Measurements from ENCODE around the gene ARHGAP32. TPM values are rescaled to one million over a fixed set of nuclear protein-coding genes. Genes with fewer than 3 reads are reported as not detected.

ARHGAP32 gene
- total RNA-seq, 2 experiments from 2014 or later: not detected

DNA sequence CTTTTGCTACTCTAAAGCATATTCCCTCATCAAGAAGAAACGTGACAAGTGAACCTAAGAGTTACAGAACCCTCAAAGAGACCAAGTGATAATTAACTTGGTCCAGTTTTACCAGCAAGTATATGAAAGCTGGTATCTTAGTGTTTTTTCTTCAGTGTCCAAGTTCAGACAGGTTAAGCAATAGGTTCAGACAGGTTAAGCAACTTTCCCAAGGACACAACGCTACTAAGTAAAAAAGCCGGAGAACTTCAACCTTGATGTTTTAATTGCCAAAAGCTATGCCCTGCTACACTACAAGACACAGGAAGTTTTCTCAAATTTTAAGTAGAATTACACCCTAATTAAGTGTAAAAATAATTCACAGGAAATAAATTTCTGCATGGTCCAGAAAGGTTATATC lies 30.0 kb upstream of the ARHGAP32 start:
- TF ChIP-seq EZH2phosphoT487 (IDR thresholded peaks at IDR 0.05; ENCODE audit: borderline replicate concordance, low read depth, low read length) (no peak), CTCF (conservative IDR thresholded peaks at IDR 0.05; ENCODE audit: low read length) (no peak)
- Histone ChIP-seq H3K36me3 (ENCODE audit: insufficient read depth, low read length) (no peaks in the 10 kb centered on the region), H3K9me3 (ENCODE audit: low read length) (peaks cover 6% of the 10 kb centered on the region; the same call in 1 of the 2 replicates), H4K20me1 (ENCODE audit: insufficient read depth, low read length) (no peaks in the 10 kb centered on the region), H3K4me3 (ENCODE audit: low read depth, low read length, poor library complexity, severe bottlenecking) (no peak overlapping the region), H3K9me2 (ENCODE audit: insufficient read depth, low read length) (no peaks in the 10 kb centered on the region), H2AFZ (ENCODE audit: low read length) (no peak overlapping the region), H3K4me1 (ENCODE audit: insufficient read depth, low read length, poor library complexity, severe bottlenecking) (no peaks in the 10 kb centered on the region), H3K79me2 (ENCODE audit: insufficient read depth, low read depth, low read length) (no peaks in the 10 kb centered on the region), H3K27ac (ENCODE audit: low read depth, low read length, poor library complexity, severe bottlenecking) (no peak overlapping the region), H3K4me2 (ENCODE audit: low read length) (no peak overlapping the region)
- ChIA-PET POLR2A (no interaction called here), CTCF (ENCODE audit: unreplicated experiment) (no interaction called here)
- intact Hi-C loops (cut with micrococcal nuclease; ENCODE audit: unreplicated experiment): no loop called here
- no peak for DNase-seq (ENCODE audit: low spot score)
- BruUV-seq (replicated peaks): no TSS peak

DNA sequence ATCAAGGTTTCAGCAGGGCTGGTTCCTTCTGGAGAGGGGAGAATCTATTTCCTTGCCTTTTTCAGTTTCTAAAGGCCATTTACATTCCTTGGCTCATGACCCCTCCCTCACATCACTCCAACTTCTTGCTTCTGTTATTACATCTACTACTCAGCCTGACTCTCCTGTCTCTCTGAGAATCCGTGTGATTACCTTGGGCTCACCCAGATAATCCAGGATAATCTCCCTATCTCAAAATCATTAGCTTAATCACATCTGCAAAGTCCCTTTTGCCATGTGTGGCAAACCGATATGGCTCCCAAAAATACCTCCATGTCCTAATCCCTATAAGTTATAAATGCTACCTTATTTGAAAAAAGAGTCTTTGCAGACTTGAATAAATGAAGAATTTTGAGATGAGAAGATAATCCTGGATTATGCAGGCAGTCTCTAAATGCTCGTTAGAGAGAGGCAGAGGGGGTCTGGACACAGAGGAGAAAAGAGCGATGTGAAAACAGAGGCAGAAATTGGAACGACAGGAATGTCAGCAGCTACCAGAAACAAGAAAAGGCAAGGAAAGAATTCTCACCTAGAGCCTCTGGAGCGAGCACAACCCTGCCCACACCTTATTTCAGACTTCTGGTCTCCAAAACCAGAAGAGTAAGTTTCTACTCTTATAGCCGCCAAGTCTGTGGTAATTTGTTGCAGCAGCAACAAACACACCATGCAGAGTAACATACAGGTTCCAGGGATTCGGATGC lies 23.6 kb upstream of the ARHGAP32 start:
- DNase-seq (ENCODE audit: low spot score): no peak
- BruUV-seq (replicated peaks): no TSS peak
- Histone ChIP-seq H3K79me2 (ENCODE audit: insufficient read depth, low read depth, low read length) (no peaks in the 10 kb centered on the region), H3K9me3 (ENCODE audit: low read length) (no peaks in the 10 kb centered on the region), H3K27ac (ENCODE audit: low read depth, low read length, poor library complexity, severe bottlenecking) (no peak overlapping the region), H3K36me3 (ENCODE audit: insufficient read depth, low read length) (no peaks in the 10 kb centered on the region), H4K20me1 (ENCODE audit: insufficient read depth, low read length) (no peaks in the 10 kb centered on the region), H3K4me2 (ENCODE audit: low read length) (no peak overlapping the region), H2AFZ (ENCODE audit: low read length) (no peak overlapping the region), H3K4me1 (ENCODE audit: insufficient read depth, low read length, poor library complexity, severe bottlenecking) (no peaks in the 10 kb centered on the region), H3K4me3 (ENCODE audit: low read depth, low read length, poor library complexity, severe bottlenecking) (no peak overlapping the region), H3K9me2 (ENCODE audit: insufficient read depth, low read length) (no peaks in the 10 kb centered on the region)
- POLR2A ChIA-PET: no interaction called here
- CTCF ChIA-PET (ENCODE audit: unreplicated experiment): no interaction called here
- intact Hi-C loops (cut with micrococcal nuclease; ENCODE audit: unreplicated experiment): no loop called here
- TF ChIP-seq CTCF (conservative IDR thresholded peaks at IDR 0.05; ENCODE audit: low read length) (no peak), EZH2phosphoT487 (IDR thresholded peaks at IDR 0.05; ENCODE audit: borderline replicate concordance, low read depth, low read length) (no peak)

DNA sequence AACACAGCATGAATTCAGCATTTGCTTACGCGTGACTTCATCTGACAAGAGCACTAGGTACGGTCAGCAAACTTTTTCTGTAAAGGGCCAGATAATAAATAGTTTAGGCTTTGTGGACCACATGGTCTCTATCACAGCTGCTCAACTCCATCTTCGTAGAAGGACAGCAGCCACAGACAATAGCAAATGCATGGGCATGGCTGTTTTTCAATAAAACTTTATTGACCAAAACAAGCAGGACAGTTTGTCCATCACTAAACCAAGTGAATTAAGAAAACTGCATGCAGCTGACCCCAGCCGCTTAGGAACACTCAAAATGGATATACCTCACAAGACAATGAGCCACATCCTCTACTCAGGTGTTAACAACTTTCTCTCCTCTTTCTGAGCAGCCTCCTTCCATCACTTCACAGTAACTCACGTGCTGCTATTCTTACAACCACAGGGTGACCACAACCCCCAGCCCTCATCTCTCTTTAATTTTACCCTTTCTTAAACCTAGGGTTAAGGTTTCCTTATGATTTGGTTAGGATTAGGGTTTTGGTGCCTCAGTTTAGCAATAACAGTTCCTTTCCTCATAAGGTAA lies 22.7 kb upstream of the ARHGAP32 start:
- ChIA-PET CTCF (ENCODE audit: unreplicated experiment) (no interaction called here), POLR2A (no interaction called here)
- Histone ChIP-seq H4K20me1 (ENCODE audit: insufficient read depth, low read length) (no peaks in the 10 kb centered on the region), H3K9me3 (ENCODE audit: low read length) (no peaks in the 10 kb centered on the region), H3K9me2 (ENCODE audit: insufficient read depth, low read length) (no peaks in the 10 kb centered on the region), H3K4me1 (ENCODE audit: insufficient read depth, low read length, poor library complexity, severe bottlenecking) (no peaks in the 10 kb centered on the region), H3K4me3 (ENCODE audit: low read depth, low read length, poor library complexity, severe bottlenecking) (no peak overlapping the region), H3K36me3 (ENCODE audit: insufficient read depth, low read length) (no peaks in the 10 kb centered on the region), H3K79me2 (ENCODE audit: insufficient read depth, low read depth, low read length) (no peaks in the 10 kb centered on the region), H3K27ac (ENCODE audit: low read depth, low read length, poor library complexity, severe bottlenecking) (no peak overlapping the region), H3K4me2 (ENCODE audit: low read length) (no peak overlapping the region), H2AFZ (ENCODE audit: low read length) (no peak overlapping the region)
- no TSS peak for BruUV-seq (replicated peaks)
- TF ChIP-seq CTCF (conservative IDR thresholded peaks at IDR 0.05; ENCODE audit: low read length) (no peak), EZH2phosphoT487 (IDR thresholded peaks at IDR 0.05; ENCODE audit: borderline replicate concordance, low read depth, low read length) (no peak)
- intact Hi-C loops (cut with micrococcal nuclease; ENCODE audit: unreplicated experiment): no loop called here
- no peak for DNase-seq (ENCODE audit: low spot score)
